ENCODE data around the gene ANO10.
"Not testable (repeated sequence)": the region's sequence is repeated elsewhere in the genome, so short reads cannot be mapped to it uniquely, and the experiment has no call there.

Gene ANO10

GRCh38 chr3:43565661-43566341, 56.0 kb downstream of the ANO10 start:
- not testable (repeated sequence) for DNase-seq

- DNase-seq, result peak; percentile 7
These were observed 61.9 kb downstream of the ANO10 start for GRCh38 chr3:43559961-43560360.

GRCh38 chr3:43558171-43558570, 63.6 kb downstream of the ANO10 start:
- DNase-seq, result no peak

- DNase-seq, result no peak
These were observed 72.1 kb downstream of the ANO10 start for GRCh38 chr3:43549626-43550290.

- peak; percentile 14 for DNase-seq
These were observed 77.5 kb downstream of the ANO10 start for GRCh38 chr3:43544277-43544676.

- DNase-seq, result no peak
These were observed 79.3 kb downstream of the ANO10 start for GRCh38 chr3:43542328-43543043.

- no peak for DNase-seq
These were observed 81.2 kb downstream of the ANO10 start for GRCh38 chr3:43540624-43541023.

- DNase-seq, result no peak
These were observed 82.5 kb downstream of the ANO10 start for GRCh38 chr3:43539321-43539720.

GRCh38 chr3:43537225-43537624, 84.6 kb downstream of the ANO10 start:
- DNase-seq, result no peak

GRCh38 chr3:43534675-43535074, 87.1 kb downstream of the ANO10 start:
- DNase-seq, result no peak

- DNase-seq, result no peak
These were observed 88.8 kb downstream of the ANO10 start for GRCh38 chr3:43533009-43533408.

GRCh38 chr3:43531835-43532234, 90.0 kb downstream of the ANO10 start:
- no peak for DNase-seq

- no peak for DNase-seq
These were observed 93.2 kb downstream of the ANO10 start for GRCh38 chr3:43528498-43529099.

- DNase-seq, result no peak
These were observed 94.9 kb downstream of the ANO10 start for GRCh38 chr3:43526956-43527355.

- DNase-seq, result no peak
These were observed 95.7 kb downstream of the ANO10 start for GRCh38 chr3:43525941-43526607.

- DNase-seq, result no peak
These were observed 96.4 kb downstream of the ANO10 start for GRCh38 chr3:43525386-43525785.

GRCh38 chr3:43523454-43524053, 98.3 kb downstream of the ANO10 start:
- no peak for DNase-seq

- DNase-seq, result no peak
These were observed 99.0 kb downstream of the ANO10 start for GRCh38 chr3:43522727-43523362.

GRCh38 chr3:43521941-43522340, 99.9 kb downstream of the ANO10 start:
- DNase-seq, result no peak

GRCh38 chr3:43518515-43518914, 103.3 kb downstream of the ANO10 start:
- not testable (repeated sequence) for DNase-seq

GRCh38 chr3:43515970-43516635, 105.7 kb downstream of the ANO10 start:
- DNase-seq, result no peak
